ENCODE results near the gene LMX1B.

The LMX1B gene

GRCh38 chr9:126676102-126676684 lies 62.5 kb downstream of the LMX1B start:
- in situ Hi-C loops (cut with HindIII; ENCODE audit: low sequenced_read_pairs): no loop called here
- TF ChIP-seq, protein P1, sequence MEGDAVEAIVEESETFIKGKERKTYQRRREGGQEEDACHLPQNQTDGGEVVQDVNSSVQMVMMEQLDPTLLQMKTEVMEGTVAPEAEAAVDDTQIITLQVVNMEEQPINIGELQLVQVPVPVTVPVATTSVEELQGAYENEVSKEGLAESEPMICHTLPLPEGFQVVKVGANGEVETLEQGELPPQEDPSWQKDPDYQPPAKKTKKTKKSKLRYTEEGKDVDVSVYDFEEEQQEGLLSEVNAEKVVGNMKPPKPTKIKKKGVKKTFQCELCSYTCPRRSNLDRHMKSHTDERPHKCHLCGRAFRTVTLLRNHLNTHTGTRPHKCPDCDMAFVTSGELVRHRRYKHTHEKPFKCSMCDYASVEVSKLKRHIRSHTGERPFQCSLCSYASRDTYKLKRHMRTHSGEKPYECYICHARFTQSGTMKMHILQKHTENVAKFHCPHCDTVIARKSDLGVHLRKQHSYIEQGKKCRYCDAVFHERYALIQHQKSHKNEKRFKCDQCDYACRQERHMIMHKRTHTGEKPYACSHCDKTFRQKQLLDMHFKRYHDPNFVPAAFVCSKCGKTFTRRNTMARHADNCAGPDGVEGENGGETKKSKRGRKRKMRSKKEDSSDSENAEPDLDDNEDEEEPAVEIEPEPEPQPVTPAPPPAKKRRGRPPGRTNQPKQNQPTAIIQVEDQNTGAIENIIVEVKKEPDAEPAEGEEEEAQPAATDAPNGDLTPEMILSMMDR (IDR thresholded peaks at IDR 0.05; ENCODE audit: low read depth, low read length): no peak
- H3K4me3 ChIP-seq (ENCODE audit: low read depth, low read length): no peak overlapping the region
- DNase-seq (ENCODE audit: low read depth, low spot score): no peak

DNA sequence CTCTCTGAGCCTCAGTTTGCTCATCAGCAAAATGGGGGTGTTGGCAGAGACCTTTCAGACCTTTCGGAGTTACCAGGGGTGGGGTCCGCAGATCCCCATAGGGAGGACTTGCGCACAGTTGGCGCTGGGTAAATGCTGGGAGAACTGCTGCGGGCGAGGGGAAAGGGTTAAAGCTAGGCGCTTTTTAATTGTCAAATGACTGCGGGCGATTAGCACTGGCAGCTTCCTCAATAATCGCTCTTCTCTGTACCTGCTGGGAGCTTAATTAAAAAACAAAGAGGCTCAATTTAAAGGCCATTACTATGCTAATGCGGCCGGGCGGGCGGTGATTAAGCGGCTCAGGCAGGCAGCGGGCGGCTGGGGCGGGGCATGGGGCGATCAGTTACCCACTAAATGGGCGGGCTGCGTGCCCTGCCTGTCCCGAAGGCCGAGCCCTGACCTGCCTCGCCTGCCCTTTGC lies 63.0 kb downstream of the LMX1B start:
- DNase-seq (ENCODE audit: low read depth, low spot score): no peak
- in situ Hi-C loops (cut with HindIII; ENCODE audit: low sequenced_read_pairs): no loop called here

GRCh38 chr9:126677188-126678084 lies 63.7 kb downstream of the LMX1B start:
- no peak overlapping the region for H3K4me3 ChIP-seq (ENCODE audit: low read depth, low read length)
- TF ChIP-seq, protein P1 (IDR thresholded peaks at IDR 0.05; ENCODE audit: low read depth, low read length): no peak
- DNase-seq (ENCODE audit: low read depth, low spot score): no peak
- in situ Hi-C loops (cut with HindIII; ENCODE audit: low sequenced_read_pairs): no loop called here

More for the DNA sequence above, 63.0 kb downstream of the LMX1B start:
- TF ChIP-seq, protein P1 (IDR thresholded peaks at IDR 0.05; ENCODE audit: low read depth, low read length): no peak
- H3K4me3 ChIP-seq (ENCODE audit: low read depth, low read length): no peak overlapping the region

DNA sequence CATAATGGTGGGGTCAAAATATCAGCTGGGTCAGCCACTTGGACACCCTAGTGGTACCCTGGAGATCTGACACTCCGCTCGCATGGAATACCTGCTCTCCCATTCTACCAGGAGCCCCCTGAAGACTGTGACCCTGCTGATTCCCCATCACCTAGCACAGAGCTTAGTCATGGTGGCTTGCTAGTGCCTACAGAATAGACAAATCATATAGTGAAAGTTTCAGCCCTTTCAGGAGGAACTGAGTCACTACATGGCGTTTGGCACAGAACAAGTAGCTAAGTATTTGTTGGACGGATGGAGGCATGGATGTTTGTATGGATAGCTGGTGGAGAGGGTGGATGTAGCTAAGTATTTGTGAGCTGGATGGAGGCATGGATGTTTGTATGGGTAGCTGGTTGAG lies 65.3 kb downstream of the LMX1B start:
- H3K4me3 ChIP-seq (ENCODE audit: low read depth, low read length): no peak overlapping the region
- TF ChIP-seq, protein P1 (IDR thresholded peaks at IDR 0.05; ENCODE audit: low read depth, low read length): no peak

GRCh38 chr9:126681336-126681735 lies 67.6 kb downstream of the LMX1B start:
- in situ Hi-C loops (cut with HindIII; ENCODE audit: low sequenced_read_pairs): no loop called here
- no peak overlapping the region for H3K4me3 ChIP-seq (ENCODE audit: low read depth, low read length)
- TF ChIP-seq, protein P1 (IDR thresholded peaks at IDR 0.05; ENCODE audit: low read depth, low read length): no peak
- DNase-seq (ENCODE audit: low read depth, low spot score): no peak

More for the DNA sequence above, 65.3 kb downstream of the LMX1B start:
- in situ Hi-C loops (cut with HindIII; ENCODE audit: low sequenced_read_pairs): no loop called here
- DNase-seq (ENCODE audit: low read depth, low spot score): no peak

DNA sequence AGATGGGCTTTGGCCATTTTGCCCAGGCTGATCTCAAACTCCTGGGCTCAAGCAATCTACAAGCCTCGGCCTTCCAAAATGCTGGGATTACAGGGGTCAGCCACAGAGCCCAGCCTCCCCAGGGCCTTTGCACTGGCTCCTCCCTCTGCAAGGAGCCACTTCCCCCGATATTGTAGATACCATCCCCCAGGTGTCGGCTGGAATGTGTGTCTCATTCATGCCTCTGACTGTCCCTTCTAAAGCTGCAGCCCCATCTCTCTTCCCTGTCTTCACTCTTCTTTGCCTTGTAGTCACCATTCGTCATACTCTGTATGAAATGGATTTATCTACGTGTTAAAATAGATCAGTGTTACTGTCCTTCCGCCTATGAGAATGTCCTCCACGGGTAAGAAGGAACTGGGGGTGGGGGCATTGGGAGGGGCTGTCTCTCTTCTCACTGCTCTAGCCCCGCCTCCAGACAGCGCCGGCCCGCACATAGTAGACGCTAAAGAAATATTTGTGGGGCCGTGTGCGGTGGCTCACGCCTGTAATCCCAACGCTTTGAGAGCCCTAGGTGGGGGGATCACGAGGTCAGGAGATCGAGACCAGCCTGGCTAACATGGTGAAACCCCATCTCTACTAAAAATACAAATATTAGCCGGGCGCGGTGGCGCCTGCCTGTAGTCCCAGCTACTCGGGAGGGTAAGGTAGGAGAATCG lies 68.5 kb downstream of the LMX1B start:
- no peak overlapping the region for H3K4me3 ChIP-seq (ENCODE audit: low read depth, low read length)
- TF ChIP-seq, protein P1 (IDR thresholded peaks at IDR 0.05; ENCODE audit: low read depth, low read length): no peak
- DNase-seq (ENCODE audit: low read depth, low spot score): no peak
- in situ Hi-C loops (cut with HindIII; ENCODE audit: low sequenced_read_pairs): no loop called here
